GM12878 (cell line): ENCODE data around the gene PIGV. TPM values are rescaled to one million over a fixed set of nuclear protein-coding genes. Genes with fewer than 3 reads are reported as not detected.

ENCODE experiments used
- ATAC-seq: fragments of 200-7000 bp; cut with Tn5 transposase; 3 replicates; pipeline ENCODE4 v1.9.1; 2020; ENCODE audit warnings: mild to moderate bottlenecking, moderate library complexity
- BruUV-seq: library from RNA; stranded (reverse); fragments of 400-500 nt; replicated peaks from 2 replicates; lab custom pipeline; 2021; lab: Mats Ljungman, UMichigan
- CTCF ChIA-PET: fragments of 300-600 bp; sonication (Branson Sonifier 250); formaldehyde crosslinking; extraction: SDS; loops from one replicate; lab custom pipeline; 2021; ENCODE audit warnings: inconsistent platforms; lab: Yijun Ruan, JAX
- POLR2A ChIA-PET: fragments of 350-600 bp; formaldehyde crosslinking; extraction: SDS; loops from one replicate; lab custom pipeline; 2021; ENCODE audit warnings: inconsistent platforms; lab: Charles Lee
- RAD21 ChIA-PET: fragments of 300-600 bp; sonication (Branson Sonifier 250); formaldehyde crosslinking; loops from one replicate; lab custom pipeline; 2023; ENCODE audit warnings: antibody characterized with exemption; ENCODE audit not compliant: unreplicated experiment; lab: Charles Lee
- SMC1A ChIA-PET: fragments of 300-600 bp; sonication (Branson Sonifier 250); formaldehyde crosslinking; loops from one replicate; lab custom pipeline; 2023; ENCODE audit not compliant: unreplicated experiment, uncharacterized antibody; lab: Charles Lee
- DNase-seq: peaks from one replicate; pipeline ENCODE4 v3.0.0-alpha.2; 2011; ENCODE audit warnings: low read depth, low spot score
- FAIRE-seq: peaks from 3 replicates; lab custom pipeline; 2011; peaks lifted over from hg19 to GRCh38; lab: Jason Lieb, UNC
- H2AFZ ChIP-seq: 2 replicates; pipeline ENCODE4 v1.6.0; 2011; ENCODE audit warnings: low read depth, low read length, control low read depth; ENCODE audit not compliant: control insufficient read depth
- H3K27ac ChIP-seq: 2 replicates; pipeline ENCODE4 v1.5.1; 2011; ENCODE audit warnings: control low read depth; ENCODE audit not compliant: control insufficient read depth, insufficient read depth
- H3K27me3 ChIP-seq, 2 experiments: replicated peaks in 1 of 2; 2 replicates each; pipeline versions ENCODE4 v1.6.0 to v1.6.1; 2011; ENCODE audit warnings: low read length in 1 of 2; ENCODE audit not compliant: control insufficient read depth in 2 of 2, insufficient read depth in 2 of 2
- H3K36me3 ChIP-seq, 2 experiments: 2 replicates each; pipeline ENCODE4 v1.5.1; 2011; ENCODE audit warnings: low read length in 1 of 2; ENCODE audit not compliant: control insufficient read depth in 2 of 2, insufficient read depth in 2 of 2
- H3K4me1 ChIP-seq: 2 replicates; pipeline ENCODE4 v1.6.1; 2011; ENCODE audit warnings: mild to moderate bottlenecking, low read length, moderate library complexity, mixed read lengths; ENCODE audit not compliant: control insufficient read depth, insufficient read depth
- H3K4me2 ChIP-seq: 2 replicates; pipeline ENCODE4 v1.6.0; 2011; ENCODE audit warnings: control low read depth; ENCODE audit not compliant: control insufficient read depth, insufficient read depth
- H3K4me3 ChIP-seq: fragments of 200-600 bp; sonication (generic); 2 replicates; pipeline ENCODE4 v1.5.1; 2016
- H3K79me2 ChIP-seq: 2 replicates; pipeline ENCODE4 v1.6.0; 2011; ENCODE audit warnings: low read length; ENCODE audit not compliant: control insufficient read depth, insufficient read depth
- H3K9ac ChIP-seq: 2 replicates; pipeline ENCODE4 v1.8.0; 2011; ENCODE audit warnings: low read length, control low read depth, mixed read lengths; ENCODE audit not compliant: control insufficient read depth, insufficient read depth
- H3K9me3 ChIP-seq: replicated peaks from 3 replicates; pipeline ENCODE4 v1.5.1; 2011; ENCODE audit warnings: mild to moderate bottlenecking, low read length; ENCODE audit not compliant: control insufficient read depth, insufficient read depth
- H4K20me1 ChIP-seq: 2 replicates; pipeline ENCODE4 v1.6.0; 2011; ENCODE audit not compliant: control insufficient read depth, insufficient read depth
- CREB1 ChIP-seq: IDR thresholded peaks from 2 replicates; pipeline ENCODE4 v1.6.1; 2012; ENCODE audit warnings: low read depth, mild to moderate bottlenecking, inconsistent platforms
- DPF2 ChIP-seq: fragments of 450-650 bp; IDR thresholded peaks from 2 replicates; pipeline ENCODE4 v1.6.1; 2017; ENCODE audit warnings: mild to moderate bottlenecking
- HCFC1 ChIP-seq: fragments of 150-350 bp; IDR thresholded peaks from 2 replicates; pipeline ENCODE4 v1.6.1; 2014; ENCODE audit warnings: low read length
- IRF4 ChIP-seq: IDR thresholded peaks from 2 replicates; pipeline ENCODE4 v1.6.1; 2011; ENCODE audit warnings: low read depth, low read length
- MTA3 ChIP-seq: IDR thresholded peaks from 2 replicates; pipeline ENCODE4 v1.6.1; 2012; ENCODE audit warnings: low read length, inconsistent platforms, borderline replicate concordance
- NFYA ChIP-seq: IDR thresholded peaks from 2 replicates; pipeline ENCODE4 v1.6.1; 2011; ENCODE audit warnings: low read depth, mild to moderate bottlenecking, low read length, improper control_type of control experiment, borderline replicate concordance
- NR2C1 ChIP-seq: fragments of 450-650 bp; IDR thresholded peaks from 2 replicates; pipeline ENCODE4 v1.6.1; 2017; ENCODE audit warnings: antibody characterized with exemption, mild to moderate bottlenecking, moderate library complexity
- NR2F1 ChIP-seq: fragments of 450-650 bp; conservative IDR thresholded peaks from 2 replicates; pipeline ENCODE4 v1.6.1; 2017; ENCODE audit warnings: mild to moderate bottlenecking
- NRF1 ChIP-seq: conservative IDR thresholded peaks from 2 replicates; pipeline ENCODE4 v1.6.1; 2011; ENCODE audit warnings: mild to moderate bottlenecking, low read depth, low read length, improper control_type of control experiment
- PAX5 ChIP-seq: IDR thresholded peaks from 2 replicates; pipeline ENCODE4 v1.6.1; 2011; ENCODE audit warnings: low read depth, low read length, borderline replicate concordance
- PAX8 ChIP-seq: fragments of 450-650 bp; IDR thresholded peaks from 2 replicates; pipeline ENCODE4 v1.6.1; 2017; ENCODE audit warnings: mild to moderate bottlenecking, moderate library complexity
- RFX5 ChIP-seq: IDR thresholded peaks from 2 replicates; pipeline ENCODE4 v1.6.1; 2011; ENCODE audit warnings: low read depth, low read length, improper control_type of control experiment
- SIX5 ChIP-seq: IDR thresholded peaks from 2 replicates; pipeline ENCODE4 v1.6.1; 2011; ENCODE audit warnings: mild to moderate bottlenecking, low read depth, low read length, moderate library complexity; ENCODE audit not compliant: severe bottlenecking
- TCF3 ChIP-seq: IDR thresholded peaks from 2 replicates; pipeline ENCODE4 v1.6.1; 2012; ENCODE audit warnings: low read depth, mild to moderate bottlenecking, low read length, borderline replicate concordance; ENCODE audit not compliant: insufficient read depth
- WGBS: methylation state at CpG from one replicate; pipeline ENCODE4 v1.1.6; 2016; ENCODE audit warnings: low lambda C conversion rate; ENCODE audit not compliant: insufficient replicate concordance, insufficient coverage; ENCODE audit errors: missing lambda C conversion rate; 5-methylcytosine and 5-hydroxymethylcytosine counted together
- in situ Hi-C: fragments of 300-500 bp; cut with MboI; formaldehyde crosslinking; loops from 9 replicates; pipeline ENCODE4 v1.14.3; 2018; ENCODE audit warnings: mixed read lengths
- intact Hi-C: fragments of 100-400 bp; cut with micrococcal nuclease; formaldehyde crosslinking; loops from one replicate; pipeline ENCODE4 v1.14.2; 2022; ENCODE audit not compliant: unreplicated experiment
- polyA plus RNA-seq, 11 experiments: library from polyadenylated mRNA; depleted of rRNA in 4 of 11; unstranded in 6 of 11; stranded (reverse) in 5 of 11; fragments of >200 nt; fragmentation: Nextera tagmentation in 4 of 11; fragmentation: Illumina TruSeq in 1 of 11; extraction: Ambion mirVana in 4 of 11; extraction: Trizol in 1 of 11; gene quantifications; 1 replicate in 1 of 11; 2 replicates in 10 of 11; pipeline versions ENCODE4 v1.2.1 to v1.2.3, GENCODE V29; 2011 to 2016; ENCODE audit warnings: inconsistent platforms in 2 of 11, missing spikeins in 2 of 11, low read depth in 1 of 11
- total RNA-seq, 4 experiments: library from RNA; depleted of rRNA in 3 of 4; stranded (reverse); fragments of >200 nt in 3 of 4; fragmentation: Illumina TruSeq in 1 of 4; extraction: Trizol in 1 of 4; gene quantifications; 2 replicates each; pipeline versions ENCODE4 v1.2.1 to v1.2.3, GENCODE V29; 2013 to 2021
- TF ChIP-seq, protein P1 (sequence below): IDR thresholded peaks from 2 replicates; pipeline ENCODE4 v1.6.1; 2012; ENCODE audit warnings: mild to moderate bottlenecking, low read depth, low read length
- TF ChIP-seq, protein P2 (sequence below): fragments of 450-650 bp; formaldehyde crosslinking; IDR thresholded peaks from 2 replicates; pipeline ENCODE4 v1.4.0; 2022; ENCODE audit warnings: mild to moderate bottlenecking, moderate library complexity
- TF ChIP-seq, protein P3 (sequence below): fragments of 150-350 bp; IDR thresholded peaks from 2 replicates; pipeline ENCODE4 v1.6.1; 2014; ENCODE audit warnings: mild to moderate bottlenecking, low read depth, low read length

The PIGV gene
- total and polyA plus RNA-seq, 10 of the 15 experiments (the other 5 are each of a cell fraction or from before 2014, with no cell fraction given): 8.8 to 18.1 (median 11.9) TPM

DNA sequence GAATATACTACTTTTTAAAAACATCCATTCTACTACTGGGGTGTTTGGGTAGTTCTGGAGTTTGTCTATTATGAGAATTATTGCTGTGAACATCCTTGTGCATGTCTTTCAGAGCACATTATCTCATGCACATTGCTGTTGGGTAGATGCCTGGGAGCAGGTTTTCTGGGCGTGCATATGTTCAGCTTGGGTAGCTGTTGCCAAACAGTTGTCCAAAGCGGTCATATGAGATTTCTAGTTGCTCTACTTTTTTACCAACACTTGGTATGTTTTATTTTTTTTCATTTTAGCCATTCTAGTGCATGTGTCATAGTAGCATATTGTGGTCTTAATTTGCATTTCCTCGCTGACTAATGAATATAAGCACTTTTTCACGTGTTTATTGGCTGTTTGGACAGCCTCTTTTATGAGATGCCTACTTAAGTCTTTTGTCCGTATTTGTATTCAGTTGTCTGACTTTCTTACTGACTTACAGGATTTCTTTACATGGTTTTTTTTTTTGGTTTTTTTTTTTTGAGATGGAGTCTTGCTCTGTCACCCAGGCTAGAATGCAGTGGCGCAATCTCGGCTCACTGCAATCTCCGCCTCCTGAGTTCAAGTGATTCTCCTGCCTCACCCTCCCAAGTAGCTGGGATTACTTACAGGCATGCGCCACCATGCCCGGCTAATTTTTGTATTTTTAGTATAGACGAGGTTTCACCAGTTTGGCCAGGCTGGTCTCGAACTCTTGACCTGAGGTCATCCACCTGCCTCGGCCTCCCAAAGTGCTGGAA lies 56.9 kb downstream of the PIGV start:
- H3K36me3 ChIP-seq: peaks cover 23 to 36% of the 10 kb centered on the region in 2 experiments
- RAD21 ChIA-PET: no interaction called here
- H2AFZ ChIP-seq: no peak overlapping the region
- no peak overlapping the region for H3K27ac ChIP-seq
- POLR2A ChIA-PET: interaction anchor here (0.6 kb wide), 1 partner anchor 23 kb away, joined by 7 read pairs; no protein-coding TSS in a partner anchor
- FAIRE-seq: no peak
- peaks cover 8% of the 10 kb centered on the region for H3K79me2 ChIP-seq
- no peaks in the 10 kb centered on the region for H4K20me1 ChIP-seq
- in situ Hi-C loops: no loop called here
- no peak for DNase-seq
- H3K4me3 ChIP-seq: no peak overlapping the region
- H3K4me2 ChIP-seq: no peak overlapping the region
- H3K9ac ChIP-seq: no peak overlapping the region
- intact Hi-C loops: no loop called here
- no TSS peak for BruUV-seq
- no peaks in the 10 kb centered on the region for H3K9me3 ChIP-seq
- CTCF ChIA-PET: interaction anchor here (1.4 kb wide), 1 partner anchor 34 kb away, joined by 3 read pairs; no protein-coding TSS in a partner anchor
- 83% methylated on average over 13 of the region's 13 CpGs for WGBS
- H3K27me3 ChIP-seq: no peaks in the 10 kb centered on the region
- SMC1A ChIA-PET: interaction anchor here (1.5 kb wide), 1 partner anchor 16 kb away, joined by 3 read pairs; no protein-coding TSS in a partner anchor
- H3K4me1 ChIP-seq: peaks cover 6% of the 10 kb centered on the region
- no peak for ATAC-seq
- TF ChIP-seq SIX5: no peak
- no peak for TF ChIP-seq HCFC1
- TF ChIP-seq, protein P1, sequence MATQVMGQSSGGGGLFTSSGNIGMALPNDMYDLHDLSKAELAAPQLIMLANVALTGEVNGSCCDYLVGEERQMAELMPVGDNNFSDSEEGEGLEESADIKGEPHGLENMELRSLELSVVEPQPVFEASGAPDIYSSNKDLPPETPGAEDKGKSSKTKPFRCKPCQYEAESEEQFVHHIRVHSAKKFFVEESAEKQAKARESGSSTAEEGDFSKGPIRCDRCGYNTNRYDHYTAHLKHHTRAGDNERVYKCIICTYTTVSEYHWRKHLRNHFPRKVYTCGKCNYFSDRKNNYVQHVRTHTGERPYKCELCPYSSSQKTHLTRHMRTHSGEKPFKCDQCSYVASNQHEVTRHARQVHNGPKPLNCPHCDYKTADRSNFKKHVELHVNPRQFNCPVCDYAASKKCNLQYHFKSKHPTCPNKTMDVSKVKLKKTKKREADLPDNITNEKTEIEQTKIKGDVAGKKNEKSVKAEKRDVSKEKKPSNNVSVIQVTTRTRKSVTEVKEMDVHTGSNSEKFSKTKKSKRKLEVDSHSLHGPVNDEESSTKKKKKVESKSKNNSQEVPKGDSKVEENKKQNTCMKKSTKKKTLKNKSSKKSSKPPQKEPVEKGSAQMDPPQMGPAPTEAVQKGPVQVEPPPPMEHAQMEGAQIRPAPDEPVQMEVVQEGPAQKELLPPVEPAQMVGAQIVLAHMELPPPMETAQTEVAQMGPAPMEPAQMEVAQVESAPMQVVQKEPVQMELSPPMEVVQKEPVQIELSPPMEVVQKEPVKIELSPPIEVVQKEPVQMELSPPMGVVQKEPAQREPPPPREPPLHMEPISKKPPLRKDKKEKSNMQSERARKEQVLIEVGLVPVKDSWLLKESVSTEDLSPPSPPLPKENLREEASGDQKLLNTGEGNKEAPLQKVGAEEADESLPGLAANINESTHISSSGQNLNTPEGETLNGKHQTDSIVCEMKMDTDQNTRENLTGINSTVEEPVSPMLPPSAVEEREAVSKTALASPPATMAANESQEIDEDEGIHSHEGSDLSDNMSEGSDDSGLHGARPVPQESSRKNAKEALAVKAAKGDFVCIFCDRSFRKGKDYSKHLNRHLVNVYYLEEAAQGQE: no peak
- no peak for TF ChIP-seq NRF1
- TF ChIP-seq NR2C1: no peak
- TF ChIP-seq, protein P2, sequence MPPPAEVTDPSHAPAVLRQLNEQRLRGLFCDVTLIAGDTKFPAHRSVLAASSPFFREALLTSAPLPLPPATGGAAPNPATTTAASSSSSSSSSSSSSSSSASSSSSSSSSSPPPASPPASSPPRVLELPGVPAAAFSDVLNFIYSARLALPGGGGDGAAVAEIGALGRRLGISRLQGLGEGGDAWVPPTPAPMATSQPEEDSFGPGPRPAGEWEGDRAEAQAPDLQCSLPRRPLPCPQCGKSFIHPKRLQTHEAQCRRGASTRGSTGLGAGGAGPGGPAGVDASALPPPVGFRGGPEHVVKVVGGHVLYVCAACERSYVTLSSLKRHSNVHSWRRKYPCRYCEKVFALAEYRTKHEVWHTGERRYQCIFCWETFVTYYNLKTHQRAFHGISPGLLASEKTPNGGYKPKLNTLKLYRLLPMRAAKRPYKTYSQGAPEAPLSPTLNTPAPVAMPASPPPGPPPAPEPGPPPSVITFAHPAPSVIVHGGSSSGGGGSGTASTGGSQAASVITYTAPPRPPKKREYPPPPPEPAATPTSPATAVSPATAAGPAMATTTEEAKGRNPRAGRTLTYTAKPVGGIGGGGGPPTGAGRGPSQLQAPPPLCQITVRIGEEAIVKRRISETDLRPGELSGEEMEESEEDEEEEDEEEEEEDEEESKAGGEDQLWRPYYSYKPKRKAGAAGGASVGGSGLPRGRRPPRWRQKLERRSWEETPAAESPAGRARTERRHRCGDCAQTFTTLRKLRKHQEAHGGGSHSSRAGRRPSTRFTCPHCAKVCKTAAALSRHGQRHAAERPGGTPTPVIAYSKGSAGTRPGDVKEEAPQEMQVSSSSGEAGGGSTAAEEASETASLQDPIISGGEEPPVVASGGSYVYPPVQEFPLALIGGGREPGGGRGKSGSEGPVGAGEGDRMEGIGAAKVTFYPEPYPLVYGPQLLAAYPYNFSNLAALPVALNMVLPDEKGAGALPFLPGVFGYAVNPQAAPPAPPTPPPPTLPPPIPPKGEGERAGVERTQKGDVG (CRISPR knock-in tag): no peak
- TF ChIP-seq PAX5: no peak
- no peak for TF ChIP-seq RFX5
- no peak for TF ChIP-seq IRF4
- TF ChIP-seq, protein P3, sequence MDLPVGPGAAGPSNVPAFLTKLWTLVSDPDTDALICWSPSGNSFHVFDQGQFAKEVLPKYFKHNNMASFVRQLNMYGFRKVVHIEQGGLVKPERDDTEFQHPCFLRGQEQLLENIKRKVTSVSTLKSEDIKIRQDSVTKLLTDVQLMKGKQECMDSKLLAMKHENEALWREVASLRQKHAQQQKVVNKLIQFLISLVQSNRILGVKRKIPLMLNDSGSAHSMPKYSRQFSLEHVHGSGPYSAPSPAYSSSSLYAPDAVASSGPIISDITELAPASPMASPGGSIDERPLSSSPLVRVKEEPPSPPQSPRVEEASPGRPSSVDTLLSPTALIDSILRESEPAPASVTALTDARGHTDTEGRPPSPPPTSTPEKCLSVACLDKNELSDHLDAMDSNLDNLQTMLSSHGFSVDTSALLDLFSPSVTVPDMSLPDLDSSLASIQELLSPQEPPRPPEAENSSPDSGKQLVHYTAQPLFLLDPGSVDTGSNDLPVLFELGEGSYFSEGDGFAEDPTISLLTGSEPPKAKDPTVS: no peak
- no peak for TF ChIP-seq PAX8
- TF ChIP-seq TCF3: no peak
- TF ChIP-seq MTA3: no peak
- TF ChIP-seq NFYA: no peak
- TF ChIP-seq DPF2: no peak
- TF ChIP-seq NR2F1: no peak
- TF ChIP-seq CREB1: no peak
